PFSK-1 (cell line): ENCODE data around the gene ACER3.

Experiments used
- FOXP2 ChIP-seq: optimal IDR thresholded peaks from 2 replicates; pipeline ENCODE3; 2011; ENCODE audit warnings: borderline replicate concordance, control low read depth, inconsistent platforms; ENCODE audit not compliant: insufficient read depth; ENCODE audit errors: extremely low read length, extremely low read depth
- POLR2AphosphoS5 ChIP-seq: IDR thresholded peaks from 2 replicates; pipeline ENCODE4 v1.6.1; 2012; ENCODE audit warnings: low read depth, mild to moderate bottlenecking, control low read depth, low read length, moderate library complexity
- REST ChIP-seq, 2 experiments: IDR thresholded peaks; 2 replicates each; pipeline versions ENCODE4 v1.6.1 to v1.8.0; 2011 to 2012; ENCODE audit warnings: low read depth in 2 of 2, low read length in 2 of 2, control low read depth in 1 of 2, inconsistent platforms in 1 of 2, mild to moderate bottlenecking in 1 of 2, moderate library complexity in 1 of 2; ENCODE audit not compliant: insufficient read depth in 1 of 2
- SIN3A ChIP-seq: IDR thresholded peaks from 2 replicates; pipeline ENCODE4 v1.6.1; 2012; ENCODE audit warnings: mild to moderate bottlenecking, low read length, moderate library complexity, borderline replicate concordance; ENCODE audit not compliant: insufficient read depth
- TAF1 ChIP-seq: IDR thresholded peaks from 2 replicates; pipeline ENCODE4 v1.6.1; 2012; ENCODE audit warnings: low read length, control low read depth, borderline replicate concordance; ENCODE audit not compliant: insufficient read depth

- TF ChIP-seq REST (IDR thresholded peaks at IDR 0.05; ENCODE audit: insufficient read depth in 1 of 2, low read depth in 2 of 2, low read length in 2 of 2) (no peak), TAF1 (no peak), POLR2AphosphoS5 (no peak), SIN3A (no peak), FOXP2 (no peak)
These were observed 212.2 kb downstream of the ACER3 start for GRCh38 chr11:77072851-77073327.
